A172 (cell line): ENCODE data around the gene KIF6. TPM values are rescaled to one million over a fixed set of nuclear protein-coding genes. Genes with fewer than 3 reads are reported as not detected.
"Not testable (repeated sequence)": the region's sequence is repeated elsewhere in the genome, so short reads cannot be mapped to it uniquely, and the experiment has no call there.

Experiments
- DNase-seq: peaks from one replicate; pipeline ENCODE4 v3.0.0-alpha.2; 2015; ENCODE audit warnings: low spot score
- total RNA-seq: library from RNA; depleted of rRNA; stranded (reverse); fragments of >200 nt; shearing (Covaris generic); gene quantifications from 2 replicates; pipeline ENCODE4 v1.2.3, GENCODE V29; 2014

The KIF6 gene
- total RNA-seq, 1 experiment from 2014 or later: 0.26 TPM

DNA sequence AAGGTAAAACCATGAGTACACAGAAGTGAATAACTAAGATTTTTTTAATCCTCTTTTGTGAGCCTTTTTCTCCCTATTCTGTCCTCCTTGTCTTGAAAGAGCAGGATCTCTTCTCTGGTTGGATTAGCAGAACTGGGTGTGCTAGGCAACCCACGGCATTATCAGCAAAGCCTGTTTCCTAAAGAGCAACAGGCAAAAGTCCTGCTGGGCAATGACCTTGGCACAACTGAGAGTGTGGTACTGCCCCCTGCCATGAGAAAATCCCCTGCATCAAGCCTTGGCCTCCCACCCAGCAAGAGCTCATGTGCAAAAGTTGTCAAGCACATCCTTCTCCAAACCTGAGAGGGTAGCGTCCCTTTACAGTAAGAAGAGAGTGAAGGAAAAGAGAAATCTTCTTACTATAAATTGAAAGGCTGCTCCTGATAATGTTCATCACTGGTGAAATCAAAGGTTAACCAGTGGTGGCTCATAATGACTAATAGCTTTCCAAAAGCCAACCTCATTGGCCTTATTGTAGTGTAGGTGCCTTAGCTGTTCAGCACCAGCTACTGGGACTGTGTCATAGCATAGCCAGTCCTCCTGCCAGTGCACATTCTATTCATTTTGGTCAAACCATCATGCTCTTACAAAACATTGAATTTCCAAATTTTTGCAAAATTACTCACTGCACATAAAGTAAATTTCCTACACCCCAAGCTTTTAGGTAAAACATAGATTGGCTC, 17.1 kb downstream of the KIF6 start:
- no peak for DNase-seq

DNA sequence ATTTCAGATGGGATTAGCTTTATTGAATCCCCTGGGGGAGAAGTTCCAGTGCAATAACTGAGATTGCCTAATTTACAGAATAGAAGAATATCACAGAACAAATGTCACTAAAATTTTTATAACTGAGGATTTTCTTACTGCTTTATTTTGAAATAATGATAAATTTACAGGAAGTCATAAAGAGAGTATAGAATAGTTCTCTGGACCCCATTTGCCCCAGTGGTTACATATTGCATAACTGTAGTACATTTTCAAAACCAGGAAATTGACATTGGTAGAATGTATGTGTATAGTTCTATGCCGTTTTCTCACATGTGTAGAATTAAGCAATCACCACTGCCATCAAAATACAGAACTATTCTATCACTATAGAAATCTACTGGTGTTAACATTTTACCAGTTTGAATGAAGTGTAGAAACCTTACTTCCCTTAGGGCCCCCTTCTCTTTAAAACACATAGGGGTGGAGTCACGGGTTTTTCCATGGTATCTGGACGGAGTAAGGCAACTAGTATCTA, 18.3 kb downstream of the KIF6 start:
- no peak for DNase-seq

DNA sequence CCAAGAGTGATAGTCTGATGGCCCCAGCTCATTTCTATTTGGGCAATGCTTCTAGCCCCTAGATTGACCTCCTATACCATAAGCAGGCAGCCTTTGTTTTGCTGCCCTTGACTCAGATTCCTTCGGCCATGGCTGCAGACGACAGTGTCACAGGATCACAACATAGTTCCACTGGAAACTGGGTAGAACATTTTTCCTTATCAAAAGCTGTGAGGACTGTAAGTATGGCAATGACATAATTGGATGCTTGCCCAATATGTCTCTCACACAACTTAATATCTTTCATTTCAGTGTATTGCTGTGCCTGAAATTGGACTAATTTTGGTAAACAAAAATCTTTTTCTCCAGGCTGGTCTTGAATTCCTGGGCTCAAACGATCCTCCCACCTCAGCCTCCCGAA, 22.9 kb downstream of the KIF6 start:
- no peak for DNase-seq

DNA sequence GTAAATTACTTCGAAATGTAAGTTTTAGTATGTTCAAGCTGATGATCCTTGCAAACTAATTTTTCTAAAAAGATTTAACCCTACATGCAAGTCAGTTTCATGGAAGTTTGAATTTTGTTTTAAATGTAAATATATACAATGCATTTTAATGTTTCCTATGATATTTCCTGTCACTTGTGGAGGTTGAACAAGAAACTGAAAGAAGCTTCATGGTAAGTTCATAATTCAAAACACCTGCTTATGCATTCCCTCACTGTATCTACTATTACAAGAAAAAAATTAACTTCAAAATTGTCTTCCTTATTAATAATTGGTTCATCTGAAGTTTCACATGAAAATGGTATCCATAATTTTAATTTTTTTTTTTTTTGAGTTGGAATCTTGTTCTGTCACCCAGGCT, 24.8 kb downstream of the KIF6 start:
- no peak for DNase-seq

DNA sequence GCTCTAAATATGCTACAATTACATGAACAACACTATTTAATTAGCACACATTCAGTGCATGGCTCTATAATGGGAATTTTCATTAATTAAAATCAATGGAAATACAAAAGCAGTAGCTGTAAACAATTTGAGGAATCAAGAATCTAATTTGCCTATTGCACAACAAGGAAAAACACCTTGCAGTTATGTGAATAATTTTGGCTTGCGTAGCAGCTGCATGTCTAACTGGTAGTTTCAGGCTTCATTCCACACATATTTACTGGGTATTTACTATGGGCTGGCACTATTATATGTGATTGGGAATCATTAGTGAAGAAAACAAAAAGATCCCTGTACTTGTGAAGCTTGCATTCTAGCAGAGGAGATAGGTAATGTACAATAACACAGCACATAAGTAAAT, 26.4 kb downstream of the KIF6 start:
- no peak for DNase-seq

DNA sequence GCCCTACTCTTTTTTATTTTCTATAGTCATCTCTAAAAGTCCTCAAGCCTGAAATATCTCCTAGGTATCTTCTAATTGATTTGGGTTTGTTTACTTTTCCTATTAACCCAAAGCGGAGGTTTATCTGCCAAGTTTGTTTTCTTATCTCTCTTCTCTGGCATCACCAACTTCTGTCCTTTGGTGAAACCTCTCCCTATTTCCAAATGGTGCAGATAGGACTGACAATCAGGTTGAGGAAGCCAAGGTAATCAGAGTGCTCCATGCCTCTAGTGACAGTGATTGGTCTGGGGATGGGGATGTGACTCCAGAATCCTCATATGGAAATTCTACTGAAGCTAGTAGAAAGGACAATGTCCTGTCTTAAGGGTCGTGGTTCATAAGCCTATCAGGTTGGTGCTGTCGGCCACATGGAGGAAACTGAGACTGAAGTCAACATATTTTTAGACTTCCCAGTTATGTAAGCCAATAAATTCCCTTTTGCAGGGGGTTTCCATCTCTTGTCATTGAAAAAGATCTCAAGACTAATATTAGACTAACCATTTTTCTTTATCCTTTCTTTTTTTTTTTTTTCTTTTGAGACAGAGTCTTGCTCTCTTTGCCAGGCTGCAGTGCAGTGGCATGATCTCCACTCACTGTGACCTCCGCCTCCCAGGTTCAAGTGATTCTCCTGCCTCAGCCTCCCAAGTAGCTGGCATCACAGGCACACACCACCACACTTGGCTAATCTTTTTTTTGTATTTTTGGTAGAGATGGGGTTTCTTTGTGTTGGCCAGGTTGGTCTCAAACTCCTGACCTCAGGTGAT, 28.0 kb downstream of the KIF6 start:
- DNase-seq: no peak

DNA sequence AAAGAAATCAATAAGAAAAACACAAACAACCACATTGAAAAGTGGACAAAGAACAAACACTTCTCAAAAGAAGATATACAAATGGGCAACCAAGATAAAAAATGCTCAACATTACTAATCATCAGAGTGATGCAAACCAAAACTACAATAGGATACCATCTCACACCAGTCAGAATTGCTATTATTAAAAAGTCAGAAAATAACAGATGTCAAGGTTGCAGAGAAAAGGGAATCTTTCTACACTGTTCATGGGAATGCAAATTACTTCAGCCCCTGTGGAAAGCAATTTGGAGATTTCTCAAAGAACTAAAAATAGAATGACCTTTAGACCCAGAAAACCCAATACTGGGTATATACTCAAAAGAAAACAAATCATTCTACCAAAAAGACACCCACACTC, 29.8 kb downstream of the KIF6 start:
- DNase-seq: no peak

DNA sequence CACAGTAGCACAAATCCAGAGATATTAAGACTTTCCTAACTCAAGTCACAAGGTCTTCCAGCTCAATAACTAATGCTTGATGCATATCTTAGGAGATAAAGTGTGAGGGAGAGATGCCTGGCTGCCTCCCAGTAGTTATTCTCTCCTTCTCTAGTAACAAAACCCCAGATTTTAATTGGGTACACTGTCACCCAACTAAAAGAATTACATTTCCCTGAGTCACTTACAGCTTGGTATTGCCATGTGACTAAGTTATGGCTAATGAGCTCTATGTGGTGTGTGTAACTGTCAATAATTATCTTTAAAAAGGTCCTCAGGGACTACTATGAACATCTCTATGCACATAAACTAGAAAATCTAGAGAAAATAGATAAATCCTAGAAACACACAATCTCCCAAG, 32.0 kb downstream of the KIF6 start:
- no peak for DNase-seq

DNA sequence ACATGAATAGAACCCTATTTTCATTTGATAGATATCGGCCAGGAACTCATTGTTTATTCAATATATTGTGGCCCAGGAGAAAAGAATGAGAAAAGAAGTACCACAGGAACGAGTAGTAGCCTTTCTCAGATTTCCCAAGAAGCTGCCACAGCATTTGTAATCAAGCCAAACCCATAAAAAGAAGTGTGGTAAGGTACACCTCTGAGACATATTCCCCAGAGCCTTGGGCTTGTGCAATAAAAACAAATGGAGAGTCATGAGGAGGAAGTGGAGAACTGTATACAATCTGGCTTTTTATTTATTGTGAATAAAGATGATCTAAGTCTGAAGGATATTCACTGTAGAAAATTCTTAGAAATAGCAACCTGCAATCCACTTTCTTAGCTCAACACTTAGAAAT, 36.7 kb downstream of the KIF6 start:
- no peak for DNase-seq

DNA sequence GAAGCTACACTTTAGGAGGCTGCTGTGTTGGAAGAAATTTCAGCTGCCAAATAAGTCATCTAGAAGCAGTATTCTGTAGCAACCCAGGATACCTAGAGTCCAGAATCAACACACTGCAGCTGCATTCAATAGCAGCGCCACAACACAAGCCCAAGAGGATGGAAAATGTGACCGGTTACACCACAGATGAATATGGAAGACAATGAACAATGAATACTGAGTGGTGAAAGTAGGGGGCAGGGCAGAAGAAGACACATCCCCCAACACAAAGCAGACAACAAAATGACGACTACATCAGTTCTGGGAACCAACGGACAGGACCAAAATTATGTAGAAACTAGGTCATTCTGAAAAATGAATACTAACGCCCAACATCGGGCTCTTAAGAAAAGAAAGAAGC, 38.2 kb downstream of the KIF6 start:
- no peak for DNase-seq

DNA sequence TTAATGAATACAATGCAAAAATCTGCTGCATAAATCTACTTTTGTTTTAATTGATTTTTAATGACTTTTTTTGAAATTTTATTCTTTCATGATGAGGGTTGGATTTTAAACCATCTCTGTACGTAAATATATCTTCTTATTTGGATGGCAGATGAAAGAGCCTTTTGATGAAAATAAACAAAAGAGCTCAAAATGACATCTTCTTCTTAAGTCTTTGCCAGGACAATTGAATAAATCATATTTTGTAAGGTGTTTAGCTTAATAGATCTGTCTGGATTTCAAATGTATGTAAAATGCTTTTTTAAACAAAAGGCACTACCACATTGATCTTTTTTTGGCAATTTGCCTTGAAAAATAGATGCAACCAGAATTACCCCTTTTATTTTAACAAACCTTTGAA, 39.3 kb downstream of the KIF6 start:
- DNase-seq: no peak

DNA sequence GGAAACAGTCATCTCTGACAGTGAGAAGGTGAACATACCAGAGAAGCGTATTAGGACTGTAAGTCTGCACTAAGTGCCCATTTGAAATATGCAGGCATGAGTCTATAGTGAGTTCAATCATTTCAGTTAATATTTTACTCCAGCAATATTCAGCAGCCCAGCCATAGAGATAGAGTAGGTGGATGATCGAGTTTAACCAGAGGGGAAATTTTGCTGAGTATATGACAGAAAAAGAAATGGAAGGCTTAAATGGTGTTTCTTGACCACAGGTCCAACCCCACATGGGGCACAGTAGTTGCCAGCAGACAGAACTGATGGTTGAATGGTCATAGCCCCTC, 39.8 kb downstream of the KIF6 start:
- no peak for DNase-seq

DNA sequence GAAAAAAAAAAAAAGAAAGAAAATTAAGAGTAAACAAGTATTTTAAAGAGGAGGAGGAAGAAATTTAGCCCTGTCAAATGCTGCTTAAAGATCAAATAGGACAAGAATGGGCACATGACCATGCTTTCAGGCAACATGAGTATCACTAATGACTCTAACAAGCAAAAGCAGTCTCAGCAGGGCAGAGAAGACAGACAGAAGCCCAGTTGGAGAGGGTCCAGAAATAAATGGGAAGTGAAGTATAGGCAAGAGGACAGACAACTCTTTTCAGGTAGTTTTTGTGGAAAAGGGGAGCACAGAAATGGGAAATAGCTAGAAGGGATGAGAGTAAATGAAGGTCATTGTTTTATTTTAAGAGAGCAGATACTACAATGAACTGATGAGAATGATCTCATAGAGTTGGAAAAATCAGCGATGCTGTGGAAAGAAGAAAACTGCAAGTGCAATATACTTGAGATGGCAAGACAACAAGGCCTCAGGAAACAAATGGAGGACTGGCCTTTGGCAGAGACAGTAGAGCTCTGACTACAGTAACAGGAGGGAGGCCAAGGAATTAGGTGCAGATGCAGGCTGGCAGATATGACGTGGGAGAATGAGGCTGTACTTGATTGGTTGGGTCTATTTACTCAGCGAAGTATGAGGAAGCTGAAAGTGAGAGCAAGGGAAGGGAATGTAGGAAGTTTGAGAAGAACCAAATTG, 40.3 kb downstream of the KIF6 start:
- no peak for DNase-seq

DNA sequence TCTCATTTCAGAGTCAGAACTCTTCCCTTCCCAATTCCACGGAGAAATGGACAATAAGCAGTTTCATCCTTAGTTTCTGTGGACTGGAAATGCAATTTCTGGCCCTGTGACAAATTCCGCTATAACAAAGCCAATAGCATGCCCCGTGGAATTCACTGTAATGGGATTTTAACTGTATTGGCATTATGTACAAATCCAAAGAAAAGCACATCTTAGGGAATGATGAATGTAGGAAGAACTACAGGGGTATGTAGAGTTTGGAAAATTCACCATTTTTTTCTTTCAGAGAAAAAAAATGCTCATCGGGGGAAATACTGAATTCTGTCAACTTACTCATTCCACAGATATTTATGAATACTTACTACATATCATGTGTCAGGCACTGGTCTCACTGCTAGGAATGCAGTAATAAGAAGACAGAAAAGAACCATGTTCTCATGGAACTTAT, 43.5 kb downstream of the KIF6 start:
- no peak for DNase-seq

DNA sequence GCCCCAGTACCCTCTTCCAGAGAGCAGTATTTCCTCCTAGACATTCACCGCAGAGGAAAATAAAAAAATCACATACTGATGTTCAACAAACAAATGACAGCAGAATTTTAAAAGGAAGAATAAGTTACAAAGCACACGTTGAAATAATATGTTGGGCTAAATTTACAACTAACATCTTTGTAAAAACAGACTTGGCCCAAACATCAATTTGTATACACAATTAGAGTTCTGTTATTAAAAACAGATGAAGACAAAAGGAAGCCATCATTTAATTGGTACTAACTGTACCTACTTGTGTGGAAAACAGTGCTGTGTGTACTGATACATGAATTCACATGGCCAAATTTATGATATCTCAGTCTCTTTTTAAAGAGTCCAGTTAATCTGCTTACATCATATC, 46.3 kb downstream of the KIF6 start:
- DNase-seq: no peak

DNA sequence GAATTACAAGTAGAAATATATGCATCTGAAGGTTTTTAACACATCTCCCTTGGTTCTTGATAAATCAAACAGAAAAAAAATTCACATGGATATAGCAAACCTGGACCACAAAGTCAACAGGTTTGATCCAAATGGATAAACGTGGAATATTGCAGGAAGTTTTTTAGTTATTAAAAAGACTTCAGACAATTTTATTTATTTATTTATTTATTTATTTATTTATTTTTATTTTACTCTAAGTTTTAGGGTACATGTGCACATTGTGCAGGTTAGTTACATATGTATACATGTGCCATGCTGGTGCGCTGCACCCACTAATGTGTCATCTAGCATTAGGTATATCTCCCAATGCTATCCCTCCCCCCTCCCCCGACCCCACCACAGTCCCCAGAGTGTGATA, 47.9 kb downstream of the KIF6 start:
- DNase-seq: not testable (repeated sequence)

DNA sequence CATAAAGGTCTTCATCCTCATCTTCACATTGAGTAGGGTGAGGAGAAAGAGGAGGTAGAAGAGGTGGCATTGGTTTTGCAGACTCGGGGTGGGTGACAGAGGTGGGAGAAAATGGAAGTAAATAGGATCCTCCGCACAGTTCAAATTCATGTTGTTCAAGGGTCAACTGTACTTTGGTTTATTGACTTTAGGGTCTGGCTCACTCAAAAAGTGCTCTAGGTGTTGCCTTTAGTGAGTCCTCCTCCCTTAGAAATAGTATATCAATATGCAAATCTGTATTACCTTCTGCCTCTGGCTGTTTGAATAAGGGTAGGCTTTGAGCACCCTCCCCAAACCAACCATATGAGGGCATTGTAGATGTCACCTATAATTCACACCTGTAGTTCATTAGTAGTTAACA, 54.7 kb downstream of the KIF6 start:
- DNase-seq: no peak

DNA sequence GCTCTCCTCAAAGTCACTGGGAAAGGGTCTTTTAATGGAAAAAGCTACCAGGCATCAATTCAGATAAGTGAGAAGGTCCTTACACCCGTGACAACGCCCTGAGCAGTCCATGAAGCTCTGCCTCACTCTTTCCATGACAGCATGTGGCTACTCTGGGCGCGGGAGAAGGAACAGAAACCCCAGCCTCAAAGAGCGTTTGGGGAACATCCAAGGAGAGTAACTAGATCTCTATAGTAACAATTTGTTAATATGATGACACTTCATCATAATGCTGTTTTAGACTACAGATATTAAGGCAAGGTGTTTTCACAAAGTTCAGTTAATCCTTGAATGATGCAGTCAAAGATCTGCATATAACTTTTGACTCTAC, 55.2 kb downstream of the KIF6 start:
- DNase-seq: no peak

DNA sequence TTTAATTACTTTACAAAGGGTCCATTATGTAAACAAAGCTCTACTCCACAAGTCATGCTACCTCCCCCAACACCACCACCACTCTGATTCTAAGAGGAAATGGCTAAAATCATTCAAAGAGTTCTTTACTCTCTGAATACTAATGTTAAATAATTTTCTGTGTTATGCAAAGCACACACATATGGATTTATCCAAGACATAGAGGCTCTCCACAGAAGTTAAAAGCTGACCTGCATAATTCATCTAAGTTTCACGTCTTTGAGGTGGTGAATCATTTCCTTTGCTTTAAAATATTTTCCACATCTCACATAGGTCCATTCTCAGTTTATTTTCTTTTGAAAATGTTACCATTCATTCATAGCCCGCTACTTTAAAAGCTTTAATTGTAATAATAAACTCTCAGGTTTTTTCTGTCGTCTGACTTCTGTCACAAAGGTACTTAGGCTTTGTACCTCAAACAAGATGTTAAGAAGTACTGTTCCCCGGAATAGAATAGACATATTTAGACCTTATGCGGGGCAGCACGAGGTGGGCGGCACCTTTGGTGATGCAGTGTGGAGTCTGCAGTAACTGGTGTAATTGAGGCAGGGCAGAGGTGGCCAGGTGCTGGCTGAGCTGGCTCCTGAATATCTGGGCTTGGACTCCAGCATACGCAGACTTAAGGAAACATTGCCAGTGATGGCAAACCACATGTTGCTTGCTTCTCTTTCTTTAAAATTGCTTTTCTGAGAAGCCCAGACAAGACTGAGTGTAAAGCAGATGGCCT, 55.8 kb downstream of the KIF6 start:
- DNase-seq: no peak

DNA sequence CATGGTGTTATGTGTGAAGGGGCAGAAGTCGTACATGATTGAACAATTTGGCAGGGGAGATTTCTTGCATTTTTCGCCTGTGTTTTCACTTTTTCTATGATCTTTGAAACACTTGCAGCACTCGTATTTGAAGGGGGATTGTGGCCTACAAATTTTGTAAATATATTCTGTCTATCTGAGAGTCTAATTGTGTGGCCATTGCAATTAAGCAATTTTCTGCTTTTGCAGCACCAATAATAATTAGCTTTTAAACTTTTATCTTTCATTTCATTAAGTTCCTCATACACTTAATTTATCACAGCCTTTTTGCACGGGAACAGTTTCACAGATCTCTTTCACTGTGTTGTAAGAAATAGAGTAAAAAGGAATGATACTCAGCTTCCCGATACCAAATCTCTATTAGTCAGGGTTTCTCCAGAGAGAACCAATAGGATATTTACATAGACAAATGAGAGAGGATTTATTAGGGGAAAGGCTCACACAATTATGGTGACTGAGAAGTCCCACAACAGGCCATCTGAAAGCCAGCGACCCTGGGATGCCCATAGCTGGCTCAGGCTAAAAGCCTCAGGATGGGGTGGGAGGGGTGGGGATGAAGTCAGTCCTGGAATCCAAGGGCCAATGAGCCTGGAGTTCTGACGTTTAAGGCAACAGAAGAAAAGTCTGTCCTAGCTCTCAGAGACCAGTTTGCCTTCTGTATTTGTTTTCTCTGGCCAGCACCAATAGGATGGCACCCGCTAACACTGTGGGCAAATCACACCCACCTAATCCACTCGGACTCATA, 58.3 kb downstream of the KIF6 start:
- no peak for DNase-seq

DNA sequence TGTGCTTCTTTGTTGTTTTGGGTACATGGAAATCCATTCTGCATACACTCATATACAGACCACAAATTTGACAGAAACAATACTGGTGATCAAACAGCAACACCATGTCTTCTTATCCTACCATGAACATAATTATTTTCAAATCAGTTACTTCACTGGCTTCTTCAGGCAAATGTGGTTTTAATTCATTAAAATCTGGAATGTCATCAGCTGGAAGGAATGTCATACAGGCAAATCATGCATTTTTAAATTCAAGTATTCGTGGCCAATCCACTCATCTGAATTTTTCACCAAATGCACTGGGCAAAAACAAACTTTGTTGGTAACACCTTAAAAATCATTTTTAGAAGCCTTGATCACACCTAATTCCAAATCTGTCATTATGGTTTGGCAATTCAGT, 59.3 kb downstream of the KIF6 start:
- no peak for DNase-seq
